ENCODE results near the gene PARP3.
A peak's percentile ranks its signal among the peaks of the same experiment; 100 is the strongest.

Gene PARP3

DNA sequence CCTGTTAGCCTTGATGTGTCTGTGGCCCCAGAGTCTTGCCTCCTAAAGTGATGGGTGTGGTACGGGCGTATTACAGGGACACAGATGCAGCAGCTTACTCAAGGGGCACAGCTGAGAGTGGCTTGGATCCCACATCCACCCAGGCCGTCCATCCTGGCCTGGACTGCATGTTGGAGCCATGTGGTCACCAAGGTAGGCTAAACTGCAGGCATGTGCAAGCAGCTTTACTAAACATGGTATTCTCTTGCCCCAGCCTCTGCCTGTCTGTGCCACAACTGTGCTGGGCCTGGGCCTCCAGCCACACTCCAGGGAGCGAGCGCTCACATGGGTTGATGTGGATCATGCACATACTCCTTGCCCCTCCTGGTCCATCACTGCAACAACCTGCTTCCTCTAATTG, 7.0 kb downstream of the PARP3 start:
- DNase-seq = peak; percentile 9

DNA sequence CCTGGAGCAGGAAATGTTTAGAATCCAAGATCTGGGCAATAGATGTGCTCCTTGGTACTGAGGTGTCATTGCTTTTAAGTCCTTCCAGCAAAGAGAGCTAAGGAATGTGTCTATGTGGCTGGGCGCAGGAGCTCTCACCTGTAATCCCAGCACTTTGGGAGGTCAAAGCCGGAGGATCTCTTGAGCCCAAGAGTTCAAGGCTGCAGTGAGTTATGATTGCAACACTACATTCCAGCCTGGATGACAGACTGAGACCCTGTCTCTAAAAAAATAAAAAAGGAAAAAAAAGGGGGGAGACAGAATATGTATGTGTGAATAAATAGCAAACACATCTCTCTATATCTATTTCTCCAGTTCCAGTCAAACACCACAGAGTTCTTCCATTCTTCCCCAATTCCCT, 8.7 kb downstream of the PARP3 start:
- no peak for DNase-seq

DNA sequence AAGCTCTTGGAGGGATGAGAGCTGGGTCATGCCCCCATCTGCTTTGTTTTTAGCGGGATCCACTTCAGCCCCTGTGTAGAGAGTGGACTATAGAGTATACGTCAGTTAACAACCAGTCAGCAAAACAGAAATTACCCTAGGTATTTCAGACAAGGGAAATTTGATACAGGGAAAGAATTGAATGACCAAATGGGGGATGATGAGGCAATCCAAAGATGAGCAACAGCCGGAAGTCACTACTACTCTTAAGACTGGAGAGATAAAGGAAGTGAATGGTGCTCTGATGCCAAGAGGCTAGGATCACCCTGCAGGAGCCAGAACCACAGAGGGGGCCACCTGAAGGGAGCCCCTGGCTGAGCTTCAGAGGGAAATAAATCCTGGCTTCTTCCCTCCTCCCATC, 11.3 kb downstream of the PARP3 start:
- no peak for DNase-seq

DNA sequence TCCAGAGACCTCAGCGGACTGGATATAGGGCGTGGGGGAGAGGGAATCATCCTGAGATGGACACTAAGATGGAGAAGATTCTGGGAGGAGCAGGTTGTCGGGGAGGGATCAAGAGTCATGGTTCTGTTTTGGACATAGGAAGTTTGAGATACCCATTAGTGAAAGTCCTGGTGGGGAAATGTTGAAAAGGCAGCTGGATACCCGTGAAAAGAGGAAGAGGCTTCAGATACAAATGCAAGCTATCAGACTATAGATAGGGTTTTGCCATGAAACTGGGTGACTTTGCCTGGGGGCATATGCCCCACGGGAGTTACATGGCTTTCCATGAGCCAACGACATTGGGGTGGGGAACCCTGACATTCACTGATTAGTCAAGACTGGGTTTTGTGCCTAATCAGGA, 11.9 kb downstream of the PARP3 start:
- no peak for DNase-seq

DNA sequence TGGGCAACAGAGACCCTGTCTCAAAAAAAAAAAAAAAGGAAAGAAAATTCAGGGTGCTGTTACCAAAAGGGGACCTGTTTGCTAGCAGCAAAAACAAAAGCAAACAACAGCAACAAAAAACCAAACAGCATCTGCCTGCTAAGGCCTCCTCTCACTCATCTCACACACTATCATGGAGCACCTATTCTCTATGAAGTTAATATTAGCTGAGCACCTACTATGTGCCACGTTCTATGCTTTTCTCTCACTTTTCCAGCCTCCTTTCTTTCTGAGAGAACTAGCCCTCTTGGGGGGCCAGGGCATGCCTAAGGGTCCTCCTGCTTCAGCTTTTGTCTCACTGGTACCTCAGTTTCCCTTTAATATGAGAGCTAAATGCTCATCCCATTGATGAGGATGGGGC, 12.6 kb downstream of the PARP3 start:
- DNase-seq = no peak

DNA sequence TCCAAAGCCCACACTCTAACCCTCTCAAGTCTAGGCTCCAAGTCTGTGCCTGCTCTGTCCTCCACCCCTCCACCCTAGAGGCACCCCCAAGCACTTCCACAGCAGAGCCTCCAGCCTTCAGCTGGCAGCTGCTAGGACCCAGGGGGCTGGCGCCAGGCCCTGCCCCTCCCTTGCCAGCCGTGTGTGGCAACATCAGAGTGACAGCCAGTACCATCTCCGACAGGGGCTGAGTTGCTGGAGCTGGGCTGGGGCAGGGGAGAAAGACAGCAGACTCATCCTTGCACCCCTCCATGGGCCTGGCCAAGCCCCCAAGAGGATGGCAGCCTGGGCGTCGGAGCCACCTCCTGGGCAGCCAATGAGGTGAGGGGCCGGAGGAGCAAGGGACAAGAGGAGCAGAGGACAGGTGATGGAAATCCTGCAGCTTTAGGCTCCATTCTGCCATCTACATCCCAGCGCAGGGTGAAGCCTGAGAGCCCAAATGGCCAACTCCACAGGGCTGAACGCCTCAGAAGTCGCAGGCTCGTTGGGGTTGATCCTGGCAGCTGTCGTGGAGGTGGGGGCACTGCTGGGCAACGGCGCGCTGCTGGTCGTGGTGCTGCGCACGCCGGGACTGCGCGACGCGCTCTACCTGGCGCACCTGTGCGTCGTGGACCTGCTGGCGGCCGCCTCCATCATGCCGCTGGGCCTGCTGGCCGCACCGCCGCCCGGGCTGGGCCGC, 13.2 kb downstream of the PARP3 start, which contains the start of gene GPR62:
GPR62 (plus strand) TSS at position 207 of the 718 bp plus-strand sequence; CDS start at position 479, 272 bp downstream.
- no peak for DNase-seq

DNA sequence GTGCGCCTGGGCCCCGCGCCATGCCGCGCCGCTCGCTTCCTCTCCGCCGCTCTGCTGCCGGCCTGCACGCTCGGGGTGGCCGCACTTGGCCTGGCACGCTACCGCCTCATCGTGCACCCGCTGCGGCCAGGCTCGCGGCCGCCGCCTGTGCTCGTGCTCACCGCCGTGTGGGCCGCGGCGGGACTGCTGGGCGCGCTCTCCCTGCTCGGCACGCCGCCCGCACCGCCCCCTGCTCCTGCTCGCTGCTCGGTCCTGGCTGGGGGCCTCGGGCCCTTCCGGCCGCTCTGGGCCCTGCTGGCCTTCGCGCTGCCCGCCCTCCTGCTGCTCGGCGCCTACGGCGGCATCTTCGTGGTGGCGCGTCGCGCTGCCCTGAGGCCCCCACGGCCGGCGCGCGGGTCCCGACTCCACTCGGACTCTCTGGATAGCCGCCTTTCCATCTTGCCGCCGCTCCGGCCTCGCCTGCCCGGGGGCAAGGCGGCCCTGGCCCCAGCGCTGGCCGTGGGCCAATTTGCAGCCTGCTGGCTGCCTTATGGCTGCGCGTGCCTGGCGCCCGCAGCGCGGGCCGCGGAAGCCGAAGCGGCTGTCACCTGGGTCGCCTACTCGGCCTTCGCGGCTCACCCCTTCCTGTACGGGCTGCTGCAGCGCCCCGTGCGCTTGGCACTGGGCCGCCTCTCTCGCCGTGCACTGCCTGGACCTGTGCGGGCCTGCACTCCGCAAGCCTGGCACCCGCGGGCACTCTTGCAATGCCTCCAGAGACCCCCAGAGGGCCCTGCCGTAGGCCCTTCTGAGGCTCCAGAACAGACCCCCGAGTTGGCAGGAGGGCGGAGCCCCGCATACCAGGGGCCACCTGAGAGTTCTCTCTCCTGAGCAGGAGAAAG, 14.0 kb downstream of the PARP3 start:
- DNase-seq = peak; percentile 47

DNA sequence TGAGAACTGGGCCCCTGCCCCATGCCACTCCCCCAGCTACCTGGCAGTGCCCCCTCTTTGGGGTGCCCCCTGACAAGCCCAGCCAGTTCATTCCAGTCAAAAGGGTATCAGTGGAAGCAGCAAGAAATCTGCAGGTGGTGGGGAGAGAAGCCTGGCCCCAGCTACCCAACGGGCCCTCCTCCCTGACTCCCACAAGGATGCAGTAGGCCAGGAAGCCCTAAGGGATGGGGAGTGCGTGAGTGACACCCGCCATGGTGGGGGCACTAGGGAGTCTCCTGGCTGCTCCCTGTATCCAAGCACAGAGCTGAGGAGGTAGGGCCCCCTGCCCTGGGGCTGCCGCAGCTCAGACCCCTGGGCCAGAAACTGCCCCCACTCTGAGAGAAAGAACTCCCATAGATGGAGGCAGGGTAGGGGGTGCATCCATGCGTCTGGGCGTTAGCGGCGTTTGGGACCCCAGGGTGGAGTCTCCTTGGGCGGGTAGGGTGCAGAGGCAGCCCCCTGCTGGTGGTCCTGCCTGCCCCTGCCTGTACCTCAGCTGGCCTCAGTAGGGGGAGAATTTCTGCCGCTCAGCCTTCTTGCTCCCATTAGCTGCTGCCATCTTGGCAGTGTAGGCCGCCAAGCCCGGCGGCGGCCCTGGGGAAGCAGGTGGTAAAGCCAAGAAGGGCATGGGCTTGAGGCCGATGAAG, 15.5 kb downstream of the PARP3 start:
- DNase-seq = no peak

DNA sequence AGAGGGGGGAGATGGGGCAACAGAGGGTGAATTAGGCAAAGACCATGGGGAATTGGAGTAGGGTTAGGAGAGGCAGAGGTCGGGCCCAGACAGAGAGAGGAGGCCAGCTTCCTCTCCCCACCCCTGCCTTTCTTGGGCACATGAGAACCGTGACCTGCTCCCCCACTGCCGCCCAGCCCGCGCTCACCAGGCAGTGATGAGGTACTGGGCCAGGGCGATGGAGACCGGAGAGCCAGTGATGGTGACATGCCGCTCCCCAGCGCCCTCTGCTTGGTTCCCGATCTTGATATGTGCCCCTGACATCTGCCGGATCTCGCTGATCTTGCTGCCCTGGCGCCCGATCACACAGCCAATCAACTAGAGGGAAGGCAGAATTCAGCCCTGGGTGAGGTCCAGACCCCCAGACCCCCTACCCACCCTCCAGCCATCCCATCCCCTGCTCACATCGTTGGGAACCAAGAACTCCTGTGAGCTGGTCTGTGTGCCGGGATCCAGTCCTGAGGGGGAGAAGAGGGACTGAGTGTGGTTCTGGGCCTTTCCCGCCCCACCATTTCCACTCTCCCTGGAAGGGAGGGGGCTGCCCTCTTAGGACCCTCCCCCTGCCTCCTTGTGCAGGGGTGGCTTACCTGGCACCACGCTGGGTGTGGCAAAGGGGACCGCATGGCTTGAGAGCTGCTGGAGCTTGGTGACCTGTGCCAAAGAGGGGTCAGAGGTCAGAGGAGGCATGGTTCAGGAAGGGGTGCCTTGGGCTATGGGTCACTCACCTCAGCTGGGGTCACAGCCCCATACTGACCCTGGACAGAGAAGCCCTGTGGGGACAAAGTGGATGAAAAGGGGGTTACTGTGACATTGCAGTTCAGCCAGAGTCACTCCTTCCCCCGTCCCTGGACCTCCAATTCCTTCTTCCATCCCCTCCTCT, 16.7 kb downstream of the PARP3 start:
- DNase-seq = no peak

DNA sequence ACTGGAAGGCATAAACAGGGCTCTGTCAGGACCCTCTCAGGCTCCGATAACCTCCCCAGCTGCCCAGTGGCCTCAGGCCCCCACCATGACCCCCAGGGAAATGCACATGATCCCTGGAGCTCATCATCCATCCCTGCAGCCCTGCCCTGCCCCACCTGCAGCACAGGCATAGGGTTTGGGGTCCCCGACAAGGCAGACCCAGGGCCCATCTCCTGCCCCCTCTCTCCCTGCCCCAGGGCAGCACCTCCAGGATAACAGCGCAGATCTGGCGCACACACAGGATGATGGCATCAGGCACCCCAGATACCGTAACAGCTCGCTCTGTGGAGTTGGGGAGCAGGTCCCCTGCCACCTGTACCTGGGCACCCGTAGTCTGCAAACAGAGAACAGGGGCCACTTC, 17.5 kb downstream of the PARP3 start:
- no peak for DNase-seq

DNA sequence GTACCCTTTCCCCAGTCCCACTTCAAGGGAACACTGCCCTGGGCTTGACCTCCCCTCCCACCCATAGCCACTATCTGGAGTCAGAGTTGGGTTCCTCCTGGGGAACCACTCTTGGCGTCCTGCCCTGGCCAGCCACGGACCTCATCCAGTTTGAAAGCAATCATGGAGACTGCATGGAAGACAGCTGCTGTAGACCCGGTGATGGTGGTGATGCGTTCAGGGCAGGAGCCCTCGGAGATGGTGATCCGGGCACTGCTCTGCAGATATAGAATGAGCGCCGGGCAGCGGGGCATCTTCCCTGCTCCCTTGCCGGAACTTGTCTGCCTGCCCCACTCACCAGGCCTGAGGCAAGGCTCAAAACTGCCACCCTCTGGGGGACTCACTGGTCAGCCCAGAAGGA, 18.2 kb downstream of the PARP3 start:
- DNase-seq = no peak

DNA sequence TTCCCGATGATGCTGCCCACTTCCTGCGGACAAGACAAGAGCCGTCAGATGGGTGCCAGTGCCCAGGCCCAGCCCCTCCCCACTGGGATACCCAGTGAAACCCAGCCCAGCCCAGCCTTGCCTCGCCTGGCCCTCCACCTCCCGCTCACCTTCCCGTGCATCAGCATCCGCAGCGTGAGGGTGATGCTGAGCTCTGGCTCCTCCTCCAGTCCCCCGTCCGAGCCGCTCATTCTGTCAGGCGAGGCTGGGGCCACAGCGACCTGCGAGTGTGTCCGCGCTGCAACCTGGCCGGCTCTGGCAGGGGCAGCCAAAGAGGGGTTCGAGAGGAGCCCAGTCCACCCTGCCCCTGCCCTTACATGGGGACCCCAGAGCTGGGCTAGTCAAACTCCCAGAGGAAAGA, 18.8 kb downstream of the PARP3 start:
- no peak for DNase-seq

DNA sequence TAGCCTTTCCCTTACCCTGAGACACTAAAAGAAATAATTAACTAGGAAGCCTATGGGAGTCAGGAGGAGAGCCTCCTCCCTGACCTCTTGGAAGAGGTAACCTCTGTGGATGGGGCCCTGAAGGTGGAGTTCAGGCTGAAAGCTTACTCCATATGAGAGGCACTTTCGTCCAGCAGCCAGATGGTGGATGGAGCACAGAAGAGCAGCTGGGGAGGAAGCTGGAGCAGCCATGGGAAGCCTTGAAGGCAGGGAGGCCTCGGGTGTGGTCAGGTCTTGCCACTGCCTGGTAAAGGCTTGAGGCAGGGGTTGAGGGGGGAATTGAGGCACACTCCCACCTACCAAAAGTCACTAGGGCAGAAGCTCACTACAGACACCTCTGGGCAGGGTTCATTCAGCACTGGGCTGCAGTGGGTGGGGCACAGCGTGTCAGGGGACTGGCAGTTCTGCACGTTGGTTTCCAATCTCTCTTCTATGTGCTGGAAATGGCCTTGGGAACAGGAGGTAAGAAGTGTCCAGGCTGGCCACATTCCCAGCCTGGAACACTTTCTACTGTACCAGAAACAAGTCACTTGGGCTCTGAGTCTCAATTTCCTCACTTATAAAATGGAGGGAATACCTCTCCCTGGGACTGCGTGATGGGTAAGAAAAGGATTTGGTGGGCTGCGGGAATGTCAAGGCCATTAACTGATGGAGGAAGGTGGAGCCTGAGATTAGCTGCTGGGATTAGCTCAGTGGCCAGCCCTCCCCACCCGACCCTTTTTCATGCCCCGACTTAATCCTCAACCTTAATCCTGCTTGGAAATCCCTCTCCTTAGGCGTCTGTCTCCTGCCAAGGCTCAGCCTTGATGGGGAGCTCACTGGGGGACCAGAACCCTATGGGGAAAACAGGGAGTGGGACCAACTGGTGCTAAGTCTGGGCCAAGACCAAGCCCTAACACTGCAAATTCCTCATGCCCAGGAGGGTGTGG, 19.7 kb downstream of the PARP3 start:
- no peak for DNase-seq

DNA sequence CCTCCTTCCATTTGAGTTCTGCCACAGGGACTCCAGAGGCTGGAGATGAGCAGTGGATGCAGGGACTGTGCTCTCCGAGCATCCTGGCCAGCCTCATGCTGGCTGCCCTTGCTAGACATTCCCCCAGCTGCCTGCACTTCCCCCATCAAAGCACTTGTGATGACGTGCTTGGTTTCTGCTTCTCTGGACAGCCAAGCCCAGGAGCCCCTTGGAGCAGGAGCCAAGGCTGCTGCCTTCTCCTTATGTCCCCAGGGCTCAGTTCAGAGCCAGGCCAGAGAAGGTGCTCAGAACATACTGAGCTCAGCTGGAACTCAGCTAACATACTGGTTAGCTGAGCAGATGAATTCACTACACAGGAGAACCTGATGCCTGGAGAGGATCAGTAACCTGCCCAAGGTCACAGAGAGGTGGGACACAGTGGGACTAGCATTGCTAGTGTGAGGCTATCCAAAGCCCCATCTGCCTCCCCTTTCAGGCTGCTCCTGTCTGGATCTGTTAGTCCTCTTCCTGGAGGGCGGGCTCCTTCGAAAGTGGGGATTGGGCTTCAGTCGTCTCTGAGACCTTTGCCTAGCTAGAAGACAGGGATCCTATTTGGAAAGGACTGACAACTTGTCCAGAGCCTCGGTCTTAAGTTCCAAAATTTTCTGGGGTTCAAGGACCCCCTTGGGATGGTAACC, 20.8 kb downstream of the PARP3 start:
- DNase-seq = no peak

DNA sequence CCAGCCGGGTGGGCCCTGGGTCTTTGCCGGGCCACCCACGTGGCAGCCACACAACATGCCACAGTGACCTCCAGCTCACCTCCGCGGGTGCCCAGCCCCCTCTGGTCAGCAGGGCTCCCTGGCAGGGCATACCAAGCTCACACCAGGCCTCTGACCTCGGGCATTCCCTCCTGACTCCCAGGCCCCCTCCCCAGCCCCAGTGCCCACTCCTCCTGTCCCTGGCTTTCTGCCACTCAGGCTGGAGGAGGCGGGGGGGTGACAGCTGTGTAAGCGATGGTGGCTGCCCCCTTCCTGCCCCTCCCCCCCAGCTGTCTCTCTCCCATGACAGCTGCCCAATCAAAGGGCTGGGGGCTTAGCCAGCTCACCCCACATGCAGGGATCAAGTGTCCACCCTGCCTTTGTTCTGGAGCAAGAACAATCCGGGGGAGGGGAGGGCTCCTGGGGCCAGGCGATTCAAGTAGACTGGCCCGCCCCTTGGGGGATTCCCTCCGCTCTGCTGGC, 21.8 kb downstream of the PARP3 start:
- no peak for DNase-seq

DNA sequence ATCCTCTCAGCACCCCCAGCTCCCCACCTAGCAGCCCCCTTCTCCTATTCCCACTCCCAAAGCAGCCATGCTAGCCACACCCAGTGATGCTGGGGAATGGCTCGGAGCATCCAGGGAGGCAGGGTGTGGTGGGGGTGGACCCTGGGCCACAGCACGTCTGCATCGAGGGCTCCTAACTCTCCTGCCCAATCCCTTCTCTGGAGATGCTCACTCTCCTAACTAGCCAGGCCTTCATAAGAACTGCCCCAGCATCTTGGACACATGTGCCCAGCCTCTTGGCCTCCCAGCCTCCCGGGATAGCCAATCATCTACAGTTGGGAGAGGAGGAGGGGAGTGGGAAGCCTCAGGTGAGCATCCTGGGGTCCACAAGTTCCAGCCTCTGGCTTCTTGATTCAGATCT, 22.4 kb downstream of the PARP3 start:
- DNase-seq = no peak

DNA sequence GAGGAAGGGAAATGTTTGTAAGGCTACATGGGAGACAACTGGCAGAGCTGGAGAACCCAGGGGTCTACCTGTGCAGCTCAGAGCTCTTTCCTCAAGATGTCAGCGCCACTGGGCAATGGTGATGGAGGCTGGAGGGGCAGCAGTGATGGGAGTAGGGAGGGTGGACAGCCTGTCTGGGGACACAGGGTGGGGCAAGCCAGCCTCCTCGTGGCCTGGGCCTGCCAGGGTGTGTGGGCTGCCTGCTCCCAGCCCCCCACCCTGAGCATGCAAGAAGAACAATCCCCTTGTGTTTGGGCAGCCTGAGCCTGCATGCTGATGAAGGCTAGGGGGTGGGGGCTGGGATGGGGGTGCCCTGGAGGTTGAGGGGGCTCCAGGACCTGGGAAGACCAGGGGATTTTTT, 23.9 kb downstream of the PARP3 start:
- DNase-seq = no peak

DNA sequence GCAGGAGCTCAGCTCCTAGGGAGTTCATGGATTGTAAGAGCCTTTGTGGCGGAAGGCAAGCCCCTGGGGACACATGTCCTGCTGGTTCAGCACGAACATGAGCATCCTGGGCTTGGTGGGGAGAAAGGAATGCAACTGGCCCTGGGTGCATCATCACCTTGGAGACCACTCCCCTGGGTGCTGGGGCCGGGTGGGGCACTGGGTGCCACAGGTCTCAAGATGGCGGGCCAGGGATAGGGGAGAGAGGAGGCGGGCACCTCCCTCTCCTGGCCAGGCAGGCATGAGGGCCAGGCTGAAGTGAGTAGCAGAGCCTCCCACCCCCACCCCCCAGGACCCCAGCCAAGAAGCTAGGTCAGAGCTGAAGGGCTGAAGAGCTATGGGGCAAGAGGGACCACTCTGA, 24.3 kb downstream of the PARP3 start:
- DNase-seq = no peak

DNA sequence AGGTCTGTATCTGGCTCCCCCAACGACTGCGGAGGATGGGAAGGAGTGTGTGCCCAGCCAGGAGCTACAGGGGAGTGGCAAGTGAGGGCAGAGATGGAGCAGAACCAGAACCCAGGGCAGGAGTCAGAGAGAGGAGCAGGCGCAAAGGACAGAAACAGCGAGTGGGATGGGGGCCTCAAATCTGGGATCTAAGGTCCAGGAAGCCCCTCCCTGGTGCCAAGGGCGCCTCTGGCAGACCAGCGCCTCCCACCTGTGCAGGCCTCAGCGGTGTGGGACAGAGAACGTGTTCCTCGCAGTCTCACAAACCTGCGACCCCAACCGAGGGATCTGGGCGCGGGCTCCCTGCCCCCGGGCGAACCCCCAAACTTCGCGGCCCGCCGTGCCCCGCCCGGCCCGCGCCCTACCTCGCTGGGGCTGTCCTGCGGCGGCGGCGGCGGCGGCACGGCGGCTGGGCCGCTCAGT, 24.8 kb downstream of the PARP3 start:
- DNase-seq = no peak

DNA sequence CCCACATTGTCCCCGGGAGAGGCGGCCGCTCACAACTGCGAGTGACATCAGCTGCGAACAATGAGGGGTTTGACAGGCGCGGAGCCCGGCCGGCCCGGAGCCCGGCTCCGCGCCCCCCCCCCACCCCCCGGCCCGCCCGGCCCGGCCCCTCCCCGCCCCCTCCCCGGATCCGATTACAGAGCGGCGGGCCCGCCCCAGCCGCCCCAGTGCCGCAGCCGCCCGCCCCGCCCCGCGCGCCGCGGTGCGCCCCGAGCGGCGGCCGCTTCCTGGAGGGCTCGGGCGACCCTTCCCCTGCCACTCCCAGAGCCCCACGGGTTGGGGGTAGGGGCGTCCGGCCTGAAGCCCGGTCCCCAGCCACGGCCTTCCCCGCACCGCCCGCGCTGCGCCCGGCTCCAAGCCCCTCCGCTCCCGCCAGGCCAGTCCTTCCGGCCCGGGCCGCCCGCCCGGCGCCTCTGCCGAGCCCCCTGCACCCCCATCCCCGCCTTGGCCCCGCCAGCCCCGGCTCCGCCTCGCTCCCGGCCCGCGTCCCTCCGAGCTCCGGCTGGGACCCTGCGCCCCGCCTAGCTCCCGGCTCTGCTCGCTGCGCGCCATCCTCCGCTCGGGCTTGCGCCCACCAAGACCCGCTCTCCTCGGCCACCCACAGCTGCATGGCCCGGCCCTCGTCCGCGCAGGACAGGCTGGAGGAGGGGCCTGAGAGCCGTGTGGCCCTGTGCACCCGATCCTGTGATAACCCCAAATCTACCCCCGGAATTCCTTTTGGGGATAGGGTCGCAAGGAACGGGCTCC, 25.4 kb downstream of the PARP3 start, which contains the start of gene PCBP4:
PCBP4 (minus strand) TSS at position 71 of the 786 bp plus-strand sequence. CDS start 6,214 bp downstream, outside the sequence.
- peak; percentile 38 for DNase-seq

Data from activated CD8-positive, alpha-beta memory T cell treated with anti-CD3 and anti-CD28 coated beads, Interleukin-2, amount 50 U/mL, for 4 hours (primary cell).